Lung (tissue), 12 donors: ENCODE results near the gene FAM168A. TPM values are rescaled to one million over a fixed set of nuclear protein-coding genes. Genes with fewer than 3 reads are reported as not detected.

Experiments
- ATAC-seq: fragments of 200-7000 bp; cut with Tn5 transposase; one replicate; pipeline ENCODE4 v1.9.1; 2020; ENCODE audit warnings: moderate number of reproducible peaks; ENCODE audit not compliant: insufficient read depth, low FRiP score
- DNase-seq, 3 donors: peaks; one replicate each; pipeline ENCODE4 v3.0.0-alpha.2; 2013 to 2017
- H3K27ac ChIP-seq, 2 donors: one replicate each; pipeline ENCODE4 v1.5.1; 2013; ENCODE audit warnings: mild to moderate bottlenecking in 2 of 2, moderate library complexity in 2 of 2, control low read depth in 1 of 2, inconsistent platforms in 1 of 2, low read depth in 1 of 2, low read length in 1 of 2
- H3K27me3 ChIP-seq, 3 donors: one replicate each; pipeline ENCODE4 v1.5.1; 2013; ENCODE audit warnings: low read length in 2 of 3; ENCODE audit not compliant: control insufficient read depth in 3 of 3, insufficient read depth in 3 of 3
- H3K36me3 ChIP-seq, 4 donors: one replicate each; pipeline ENCODE4 v1.5.1; 2013; ENCODE audit warnings: low read length in 4 of 4, mild to moderate bottlenecking in 1 of 4, moderate library complexity in 1 of 4; ENCODE audit not compliant: control insufficient read depth in 4 of 4, insufficient read depth in 4 of 4
- H3K4me1 ChIP-seq, 5 donors: one replicate each; pipeline ENCODE4 v1.5.1; 2013; ENCODE audit warnings: low read length in 5 of 5, mild to moderate bottlenecking in 2 of 5, moderate library complexity in 1 of 5; ENCODE audit not compliant: control insufficient read depth in 5 of 5, insufficient read depth in 5 of 5
- H3K4me3 ChIP-seq: one replicate; pipeline ENCODE4 v1.5.1; 2013; ENCODE audit warnings: mild to moderate bottlenecking, control low read depth, moderate library complexity
- H3K9ac ChIP-seq, 2 donors: one replicate each; pipeline ENCODE4 v1.5.1; 2013; ENCODE audit warnings: low read length in 2 of 2, control low read depth in 1 of 2; ENCODE audit not compliant: insufficient read depth in 1 of 2
- H3K9me3 ChIP-seq, 4 donors: one replicate each; pipeline ENCODE4 v1.5.1; 2013; ENCODE audit warnings: low read length in 3 of 4, mild to moderate bottlenecking in 1 of 4, moderate library complexity in 1 of 4; ENCODE audit not compliant: control insufficient read depth in 4 of 4, insufficient read depth in 3 of 4
- CTCF ChIP-seq: IDR thresholded peaks from 2 replicates; pipeline ENCODE4 v1.5.1; 2012; ENCODE audit warnings: mild to moderate bottlenecking; ENCODE audit errors: control extremely low read depth, extremely low read depth
- WGBS, 2 donors: extraction: QIAGEN DNeasy Blood & Tissue Kit; methylation state at CpG; one replicate each; pipeline ENCODE4 v1.1.7; 2013; 5-methylcytosine and 5-hydroxymethylcytosine counted together
- polyA plus RNA-seq, 2 donors: library from polyadenylated mRNA; stranded (reverse); fragments of 200-250 nt; gene quantifications; one replicate each; pipeline ENCODE4 v1.2.1, GENCODE V29; 2013
- total RNA-seq, 2 donors: library from RNA; depleted of rRNA in 1 of 2; stranded (reverse); fragments of >200 nt in 1 of 2; gene quantifications; one replicate each; pipeline ENCODE4 v1.2.1, GENCODE V29; 2014 to 2021
- donor health status: control.
- donor health status: control.
- donor health status: Bipolar disorder and iron deficiency.
- donor health status: healthy.
- donor health status: DM: yes; HTN: yes; CAD: no.

FAM168A gene
- total and polyA plus RNA-seq, 4 donors, result 6.7 to 25.5 (median 17.1) TPM

- DNase-seq, result no peak
- 89 to 92% methylated on average over 5 of the region's 5 CpGs for WGBS, 2 donors
- H3K4me1 ChIP-seq, result no peaks in the 10 kb centered on the region
- no peak for TF ChIP-seq CTCF
- ATAC-seq, result no peak
- no peak overlapping the region for H3K9ac ChIP-seq
- no peaks in the 10 kb centered on the region for H3K9me3 ChIP-seq
- H3K27ac ChIP-seq, result no peak overlapping the region
- no peaks in the 10 kb centered on the region for H3K27me3 ChIP-seq
- no peaks in the 10 kb centered on the region for H3K36me3 ChIP-seq
- H3K4me3 ChIP-seq, result no peak overlapping the region
These were observed 14.8 kb upstream of the FAM168A start for GRCh38 chr11:73612601-73613140.

DNA sequence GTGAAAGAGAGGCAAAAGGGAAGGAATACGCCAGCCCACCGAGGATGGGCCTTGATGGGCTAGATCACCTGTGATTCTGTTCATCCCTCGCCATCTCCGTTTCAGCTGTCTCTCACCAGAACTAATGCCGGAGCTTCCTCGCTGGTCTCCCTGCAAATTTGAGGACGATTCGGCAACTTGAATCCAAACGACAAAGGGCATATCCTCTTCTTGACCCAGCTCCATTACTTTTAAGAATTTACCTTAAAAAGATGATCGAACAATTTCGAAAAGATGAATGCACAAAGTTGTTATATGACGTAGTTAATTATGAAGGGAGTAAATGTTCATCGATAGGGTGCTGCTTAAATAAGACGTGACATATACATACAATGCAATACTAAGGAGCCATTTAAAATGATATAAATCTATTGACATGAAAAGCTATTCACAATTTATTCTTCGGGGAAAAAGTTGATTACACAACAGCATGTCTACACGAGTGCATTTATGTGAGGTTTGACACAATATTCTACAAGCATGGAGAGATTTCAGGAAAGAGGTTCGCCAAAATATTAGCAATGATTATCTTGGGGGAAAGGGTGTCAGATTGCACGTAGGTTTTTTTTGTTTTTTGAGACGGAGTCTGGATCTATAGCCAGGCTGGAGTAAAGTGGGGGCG is 937 bp upstream of the FAM168A start:
- Histone ChIP-seq H3K27me3 (no peaks in the 10 kb centered on the region), H3K4me1 (peaks cover 0 to 22% (median 11%) of the 10 kb centered on the region in 5 donors), H3K27ac (peak overlapping the region; percentile 61 to 87), H3K4me3 (peak overlapping the region; percentile 92), H3K9ac (peak overlapping the region in 1 of 2 donors; percentile 88), H3K9me3 (peaks cover 0 to 3% (median 0%) of the 10 kb centered on the region in 4 donors), H3K36me3 (no peaks in the 10 kb centered on the region)
- no peak for TF ChIP-seq CTCF
- DNase-seq (no peak), ATAC-seq (no peak)
- 28 to 29% methylated on average over 20 of the region's 20 CpGs for WGBS, 2 donors

DNA sequence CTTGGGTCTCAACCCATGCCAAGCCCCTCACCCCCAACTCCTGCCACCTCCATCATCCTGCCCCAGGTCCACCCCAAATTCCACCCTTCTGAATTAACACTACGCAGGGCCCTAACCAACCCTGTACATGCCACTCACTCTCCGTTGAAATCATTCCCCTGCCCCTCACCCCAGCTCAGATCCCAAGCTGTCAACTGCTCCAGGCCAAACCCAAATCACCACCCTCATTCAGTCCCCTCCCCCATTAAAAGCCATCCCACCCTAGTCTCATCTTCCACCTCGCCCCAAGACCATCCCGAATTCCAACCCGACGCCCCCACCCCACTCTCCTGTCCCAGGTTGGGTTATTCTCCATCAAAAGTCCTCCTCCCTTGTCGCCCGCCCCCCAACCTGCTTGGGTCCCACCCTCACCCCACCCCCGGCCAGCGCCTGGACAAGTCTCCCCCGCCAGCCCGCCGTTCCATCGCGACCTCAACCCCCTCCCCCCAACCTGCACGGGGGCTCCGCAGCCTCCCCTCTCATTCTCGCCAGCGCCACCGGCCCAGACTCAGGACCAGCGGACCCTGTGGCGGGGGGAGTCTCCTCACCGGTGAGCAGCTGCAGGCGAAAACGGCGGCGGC is 466 bp downstream of the FAM168A start:
- Histone ChIP-seq H3K36me3 (no peaks in the 10 kb centered on the region), H3K4me1 (peaks cover 0 to 28% (median 12%) of the 10 kb centered on the region in 5 donors), H3K9ac (peak overlapping the region; percentile 8 to 81), H3K4me3 (peak overlapping the region; percentile 92), H3K9me3 (peaks cover 0 to 3% (median 0%) of the 10 kb centered on the region in 4 donors), H3K27me3 (no peaks in the 10 kb centered on the region), H3K27ac (peak overlapping the region; percentile 80 to 87)
- ATAC-seq, result no peak
- no peak for TF ChIP-seq CTCF
- WGBS, 2 donors, result 3 to 4% methylated on average over 27 of the region's 27 CpGs
- peak in 1 of 3 donors; percentile 29 for DNase-seq
